ENCODE results near the gene MAU2.
"Not testable (repeated sequence)": the region's sequence is repeated elsewhere in the genome, so short reads cannot be mapped to it uniquely, and the experiment has no call there.

Gene MAU2

GRCh38 chr19:19388568-19389555 is 68.2 kb downstream of the MAU2 start:
- no peak for ATAC-seq
- no peak for TF ChIP-seq TOX (CRISPR knock-in tag; IDR thresholded peaks at IDR 0.05; ENCODE audit: borderline replicate concordance)
- no peak for TF ChIP-seq PPARA (CRISPR knock-in tag; IDR thresholded peaks at IDR 0.05; ENCODE audit: borderline replicate concordance)
- no peak for TF ChIP-seq CSRNP3 (CRISPR knock-in tag; IDR thresholded peaks at IDR 0.05)
- TF ChIP-seq, protein P1, sequence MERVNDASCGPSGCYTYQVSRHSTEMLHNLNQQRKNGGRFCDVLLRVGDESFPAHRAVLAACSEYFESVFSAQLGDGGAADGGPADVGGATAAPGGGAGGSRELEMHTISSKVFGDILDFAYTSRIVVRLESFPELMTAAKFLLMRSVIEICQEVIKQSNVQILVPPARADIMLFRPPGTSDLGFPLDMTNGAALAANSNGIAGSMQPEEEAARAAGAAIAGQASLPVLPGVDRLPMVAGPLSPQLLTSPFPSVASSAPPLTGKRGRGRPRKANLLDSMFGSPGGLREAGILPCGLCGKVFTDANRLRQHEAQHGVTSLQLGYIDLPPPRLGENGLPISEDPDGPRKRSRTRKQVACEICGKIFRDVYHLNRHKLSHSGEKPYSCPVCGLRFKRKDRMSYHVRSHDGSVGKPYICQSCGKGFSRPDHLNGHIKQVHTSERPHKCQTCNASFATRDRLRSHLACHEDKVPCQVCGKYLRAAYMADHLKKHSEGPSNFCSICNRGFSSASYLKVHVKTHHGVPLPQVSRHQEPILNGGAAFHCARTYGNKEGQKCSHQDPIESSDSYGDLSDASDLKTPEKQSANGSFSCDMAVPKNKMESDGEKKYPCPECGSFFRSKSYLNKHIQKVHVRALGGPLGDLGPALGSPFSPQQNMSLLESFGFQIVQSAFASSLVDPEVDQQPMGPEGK (CRISPR knock-in tag; IDR thresholded peaks at IDR 0.05; ENCODE audit: borderline replicate concordance), result no peak
- TF ChIP-seq ZNF565 (CRISPR knock-in tag; conservative IDR thresholded peaks at IDR 0.05; ENCODE audit: low read depth), result no peak
- no peak for TF ChIP-seq BACH2 (CRISPR knock-in tag; IDR thresholded peaks at IDR 0.05; ENCODE audit: borderline replicate concordance)
- no peak for TF ChIP-seq RARB (CRISPR knock-in tag; IDR thresholded peaks at IDR 0.05)
- TF ChIP-seq ZNF70 (CRISPR knock-in tag; IDR thresholded peaks at IDR 0.05), result no peak
- TF ChIP-seq CSDC2 (CRISPR knock-in tag; IDR thresholded peaks at IDR 0.05), result no peak
- TF ChIP-seq ZFP3 (CRISPR knock-in tag; IDR thresholded peaks at IDR 0.05), result no peak
- no peak for TF ChIP-seq ISL1 (CRISPR knock-in tag; IDR thresholded peaks at IDR 0.05)
- TF ChIP-seq ESRRG (CRISPR knock-in tag; IDR thresholded peaks at IDR 0.05), result no peak
- no peak for TF ChIP-seq ZC3H10 (CRISPR knock-in tag; IDR thresholded peaks at IDR 0.05)
- TF ChIP-seq OSR1 (CRISPR knock-in tag; IDR thresholded peaks at IDR 0.05), result no peak
- no peak for TF ChIP-seq POU6F1 (CRISPR knock-in tag; IDR thresholded peaks at IDR 0.05; ENCODE audit: borderline replicate concordance, low read depth)
- no peak for TF ChIP-seq ZNF8 (CRISPR knock-in tag; IDR thresholded peaks at IDR 0.05)

DNA sequence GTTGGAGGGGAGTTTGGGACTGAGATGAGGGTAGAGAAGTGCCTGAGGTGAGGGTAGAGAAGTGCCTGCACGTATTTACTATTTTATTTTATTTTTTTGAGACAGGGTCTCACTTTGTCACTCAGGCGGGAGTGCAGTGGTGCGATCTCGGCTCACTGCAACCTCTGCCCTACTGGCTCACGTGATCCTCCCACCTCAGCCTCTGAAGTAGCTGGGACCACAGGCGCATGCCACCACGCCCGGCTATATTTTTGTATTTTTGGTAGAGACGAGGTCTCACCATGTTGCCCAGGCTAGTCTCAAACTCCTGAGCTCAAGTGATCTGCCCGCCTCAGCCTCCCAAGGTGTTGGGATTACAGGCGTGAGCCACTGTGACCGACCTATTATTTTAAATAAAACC is 69.1 kb downstream of the MAU2 start:
- not testable (repeated sequence) for ATAC-seq

GRCh38 chr19:19394333-19394732 is 73.7 kb downstream of the MAU2 start:
- not testable (repeated sequence) for ATAC-seq

- peak; percentile 64 for ATAC-seq
- no peak for TF ChIP-seq ZNF70 (CRISPR knock-in tag; IDR thresholded peaks at IDR 0.05)
- no peak for TF ChIP-seq SNAI2 (CRISPR knock-in tag; IDR thresholded peaks at IDR 0.05)
- TF ChIP-seq, protein P2, sequence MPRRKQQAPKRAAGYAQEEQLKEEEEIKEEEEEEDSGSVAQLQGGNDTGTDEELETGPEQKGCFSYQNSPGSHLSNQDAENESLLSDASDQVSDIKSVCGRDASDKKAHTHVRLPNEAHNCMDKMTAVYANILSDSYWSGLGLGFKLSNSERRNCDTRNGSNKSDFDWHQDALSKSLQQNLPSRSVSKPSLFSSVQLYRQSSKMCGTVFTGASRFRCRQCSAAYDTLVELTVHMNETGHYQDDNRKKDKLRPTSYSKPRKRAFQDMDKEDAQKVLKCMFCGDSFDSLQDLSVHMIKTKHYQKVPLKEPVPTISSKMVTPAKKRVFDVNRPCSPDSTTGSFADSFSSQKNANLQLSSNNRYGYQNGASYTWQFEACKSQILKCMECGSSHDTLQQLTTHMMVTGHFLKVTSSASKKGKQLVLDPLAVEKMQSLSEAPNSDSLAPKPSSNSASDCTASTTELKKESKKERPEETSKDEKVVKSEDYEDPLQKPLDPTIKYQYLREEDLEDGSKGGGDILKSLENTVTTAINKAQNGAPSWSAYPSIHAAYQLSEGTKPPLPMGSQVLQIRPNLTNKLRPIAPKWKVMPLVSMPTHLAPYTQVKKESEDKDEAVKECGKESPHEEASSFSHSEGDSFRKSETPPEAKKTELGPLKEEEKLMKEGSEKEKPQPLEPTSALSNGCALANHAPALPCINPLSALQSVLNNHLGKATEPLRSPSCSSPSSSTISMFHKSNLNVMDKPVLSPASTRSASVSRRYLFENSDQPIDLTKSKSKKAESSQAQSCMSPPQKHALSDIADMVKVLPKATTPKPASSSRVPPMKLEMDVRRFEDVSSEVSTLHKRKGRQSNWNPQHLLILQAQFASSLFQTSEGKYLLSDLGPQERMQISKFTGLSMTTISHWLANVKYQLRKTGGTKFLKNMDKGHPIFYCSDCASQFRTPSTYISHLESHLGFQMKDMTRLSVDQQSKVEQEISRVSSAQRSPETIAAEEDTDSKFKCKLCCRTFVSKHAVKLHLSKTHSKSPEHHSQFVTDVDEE (CRISPR knock-in tag; IDR thresholded peaks at IDR 0.05), result no peak
- TF ChIP-seq CSDC2 (CRISPR knock-in tag; IDR thresholded peaks at IDR 0.05), result no peak
- TF ChIP-seq ZNF8 (CRISPR knock-in tag; IDR thresholded peaks at IDR 0.05), result no peak
- no peak for TF ChIP-seq TOX (CRISPR knock-in tag; IDR thresholded peaks at IDR 0.05; ENCODE audit: borderline replicate concordance)
- no peak for TF ChIP-seq POU6F1 (CRISPR knock-in tag; IDR thresholded peaks at IDR 0.05; ENCODE audit: borderline replicate concordance, low read depth)
- no peak for TF ChIP-seq ZNF565 (CRISPR knock-in tag; conservative IDR thresholded peaks at IDR 0.05; ENCODE audit: low read depth)
- no peak for TF ChIP-seq ZFP30 (CRISPR knock-in tag; IDR thresholded peaks at IDR 0.05)
- no peak for TF ChIP-seq GLIS3 (CRISPR knock-in tag; IDR thresholded peaks at IDR 0.05)
- TF ChIP-seq TCF4 (CRISPR knock-in tag; IDR thresholded peaks at IDR 0.05; ENCODE audit: borderline replicate concordance), result no peak
- TF ChIP-seq PPARA (CRISPR knock-in tag; IDR thresholded peaks at IDR 0.05; ENCODE audit: borderline replicate concordance), result no peak
These were observed 79.3 kb downstream of the MAU2 start for GRCh38 chr19:19399733-19400433.

Data from SK-N-SH treated with all-trans-retinoic acid at 6 μM for 48 hours (cell line).